ENCODE data around the gene INPP4B. TPM values are rescaled to one million over a fixed set of nuclear protein-coding genes. Genes with fewer than 3 reads are reported as not detected.

INPP4B gene
- total and polyA plus RNA-seq, 3 experiments from 2014 or later, result 50.3 to 52.6 (median 52.6) TPM

GRCh38 chr4:142686081-142686480, 160.0 kb downstream of the INPP4B start:
- Histone ChIP-seq H3K27me3 (ENCODE audit: insufficient read depth, low read length, poor library complexity, severe bottlenecking) (no peaks in the 10 kb centered on the region), H3K4me1 (ENCODE audit: insufficient read depth, low read length) (no peaks in the 10 kb centered on the region), H3K4me3 (ENCODE audit: low read length) (no peak overlapping the region), H3K36me3 (ENCODE audit: insufficient read depth, low read length) (no peaks in the 10 kb centered on the region), H3K9me3 (ENCODE audit: low read length) (no peaks in the 10 kb centered on the region), H3K27ac (ENCODE audit: low read depth, low read length) (no peak overlapping the region)
- Mint-ChIP-seq H3K27ac (no peak overlapping the region), H3K4me3 (no peak overlapping the region), H3K27me3 (peaks cover 0 to 2% of the 10 kb centered on the region in 2 donors), H3K4me1 (peaks cover 0 to 5% (median 0%) of the 10 kb centered on the region in 3 donors), H3K36me3 (peaks cover 0 to 2% (median 0%) of the 10 kb centered on the region in 3 donors), H3K9me3 (no peaks in the 10 kb centered on the region)
- POLR2A ChIA-PET, result no interaction called here
- CTCF ChIA-PET, result no interaction called here
- DNase-seq, result no peak

- Histone ChIP-seq H3K36me3 (ENCODE audit: insufficient read depth, low read length) (no peaks in the 10 kb centered on the region), H3K9me3 (ENCODE audit: low read length) (no peaks in the 10 kb centered on the region), H3K4me3 (ENCODE audit: low read length) (no peak overlapping the region), H3K27me3 (ENCODE audit: insufficient read depth, low read length, poor library complexity, severe bottlenecking) (no peaks in the 10 kb centered on the region), H3K4me1 (ENCODE audit: insufficient read depth, low read length) (no peaks in the 10 kb centered on the region), H3K27ac (ENCODE audit: low read depth, low read length) (no peak overlapping the region)
- Mint-ChIP-seq H3K27ac (no peak overlapping the region), H3K4me3 (no peak overlapping the region), H3K36me3 (peaks cover 0 to 2% (median 0%) of the 10 kb centered on the region in 3 donors), H3K27me3 (peaks cover 0 to 2% of the 10 kb centered on the region in 2 donors), H3K9me3 (no peaks in the 10 kb centered on the region), H3K4me1 (peaks cover 0 to 5% (median 0%) of the 10 kb centered on the region in 3 donors)
- ChIA-PET POLR2A (no interaction called here), CTCF (no interaction called here)
- no peak for DNase-seq
Observed at GRCh38 chr4:142683997-142684396, 162.1 kb downstream of the INPP4B start.

GRCh38 chr4:142683503-142683902, 162.6 kb downstream of the INPP4B start:
- Histone ChIP-seq H3K27ac (ENCODE audit: low read depth, low read length) (no peak overlapping the region), H3K36me3 (ENCODE audit: insufficient read depth, low read length) (no peaks in the 10 kb centered on the region), H3K9me3 (ENCODE audit: low read length) (no peaks in the 10 kb centered on the region), H3K4me1 (ENCODE audit: insufficient read depth, low read length) (no peaks in the 10 kb centered on the region), H3K4me3 (ENCODE audit: low read length) (no peak overlapping the region), H3K27me3 (ENCODE audit: insufficient read depth, low read length, poor library complexity, severe bottlenecking) (no peaks in the 10 kb centered on the region)
- H3K4me3 Mint-ChIP-seq, result no peak overlapping the region
- H3K27ac Mint-ChIP-seq, result no peak overlapping the region
- H3K27me3 Mint-ChIP-seq, result peaks cover 0 to 2% of the 10 kb centered on the region in 2 donors
- POLR2A ChIA-PET, result no interaction called here
- H3K4me1 Mint-ChIP-seq, result peaks cover 0 to 5% (median 2%) of the 10 kb centered on the region in 3 donors
- no peaks in the 10 kb centered on the region for H3K9me3 Mint-ChIP-seq
- H3K36me3 Mint-ChIP-seq, result peaks cover 0 to 2% (median 0%) of the 10 kb centered on the region in 3 donors
- CTCF ChIA-PET, result no interaction called here
- no peak for DNase-seq

GRCh38 chr4:142671516-142671915, 174.6 kb downstream of the INPP4B start:
- peaks cover 3 to 42% (median 5%) of the 10 kb centered on the region in 3 donors for H3K36me3 Mint-ChIP-seq
- H3K27ac ChIP-seq (ENCODE audit: low read depth, low read length), result no peak overlapping the region
- POLR2A ChIA-PET, result no interaction called here
- H3K36me3 ChIP-seq (ENCODE audit: insufficient read depth, low read length), result no peaks in the 10 kb centered on the region
- no peak overlapping the region for H3K4me3 ChIP-seq (ENCODE audit: low read length)
- H3K4me1 Mint-ChIP-seq, result no peaks in the 10 kb centered on the region
- peaks cover 0 to 5% of the 10 kb centered on the region in 2 donors for H3K27me3 Mint-ChIP-seq
- no peaks in the 10 kb centered on the region for H3K27me3 ChIP-seq (ENCODE audit: insufficient read depth, low read length, poor library complexity, severe bottlenecking)
- CTCF ChIA-PET, result no interaction called here
- H3K4me1 ChIP-seq (ENCODE audit: insufficient read depth, low read length), result no peaks in the 10 kb centered on the region
- peaks cover 6% of the 10 kb centered on the region for H3K9me3 ChIP-seq (ENCODE audit: low read length)
- H3K27ac Mint-ChIP-seq, result peak overlapping the region in 1 of 8 donors; percentile 5
- DNase-seq, result no peak
- peaks cover 28 to 52% (median 40%) of the 10 kb centered on the region in 5 donors for H3K9me3 Mint-ChIP-seq
- H3K4me3 Mint-ChIP-seq, result no peak overlapping the region

GRCh38 chr4:142663828-142664227, 182.3 kb downstream of the INPP4B start:
- DNase-seq, result no peak
- H3K36me3 ChIP-seq (ENCODE audit: insufficient read depth, low read length), result no peaks in the 10 kb centered on the region
- Mint-ChIP-seq H3K4me1 (no peaks in the 10 kb centered on the region), H3K27me3 (no peaks in the 10 kb centered on the region), H3K9me3 (peaks cover 26 to 51% (median 45%) of the 10 kb centered on the region in 5 donors), H3K4me3 (no peak overlapping the region), H3K36me3 (peaks cover 3 to 21% (median 8%) of the 10 kb centered on the region in 3 donors), H3K27ac (no peak overlapping the region)
- no peak overlapping the region for H3K4me3 ChIP-seq (ENCODE audit: low read length)
- no peaks in the 10 kb centered on the region for H3K27me3 ChIP-seq (ENCODE audit: insufficient read depth, low read length, poor library complexity, severe bottlenecking)
- CTCF ChIA-PET, result no interaction called here
- no peaks in the 10 kb centered on the region for H3K4me1 ChIP-seq (ENCODE audit: insufficient read depth, low read length)
- no peak overlapping the region for H3K27ac ChIP-seq (ENCODE audit: low read depth, low read length)
- POLR2A ChIA-PET, result no interaction called here
- H3K9me3 ChIP-seq (ENCODE audit: low read length), result peaks cover 20% of the 10 kb centered on the region

GRCh38 chr4:142660728-142661127, 185.4 kb downstream of the INPP4B start:
- CTCF ChIA-PET, result no interaction called here
- Histone ChIP-seq H3K36me3 (ENCODE audit: insufficient read depth, low read length) (no peaks in the 10 kb centered on the region), H3K27me3 (ENCODE audit: insufficient read depth, low read length, poor library complexity, severe bottlenecking) (no peaks in the 10 kb centered on the region), H3K4me3 (ENCODE audit: low read length) (no peak overlapping the region), H3K4me1 (ENCODE audit: insufficient read depth, low read length) (no peaks in the 10 kb centered on the region), H3K27ac (ENCODE audit: low read depth, low read length) (no peak overlapping the region), H3K9me3 (ENCODE audit: low read length) (peaks cover 38% of the 10 kb centered on the region)
- Mint-ChIP-seq H3K4me3 (no peak overlapping the region), H3K27me3 (no peaks in the 10 kb centered on the region), H3K27ac (no peak overlapping the region), H3K36me3 (peaks cover 0 to 28% (median 15%) of the 10 kb centered on the region in 3 donors), H3K4me1 (no peaks in the 10 kb centered on the region), H3K9me3 (peaks cover 26 to 65% (median 59%) of the 10 kb centered on the region in 5 donors)
- no peak for DNase-seq
- POLR2A ChIA-PET, result no interaction called here

- Mint-ChIP-seq H3K36me3 (peaks cover 6 to 34% (median 25%) of the 10 kb centered on the region in 3 donors), H3K4me1 (no peaks in the 10 kb centered on the region), H3K27ac (no peak overlapping the region), H3K9me3 (peaks cover 48 to 90% (median 85%) of the 10 kb centered on the region in 5 donors), H3K27me3 (no peaks in the 10 kb centered on the region), H3K4me3 (no peak overlapping the region)
- no peaks in the 10 kb centered on the region for H3K27me3 ChIP-seq (ENCODE audit: insufficient read depth, low read length, poor library complexity, severe bottlenecking)
- ChIA-PET POLR2A (no interaction called here), CTCF (no interaction called here)
- no peak for DNase-seq
- no peaks in the 10 kb centered on the region for H3K4me1 ChIP-seq (ENCODE audit: insufficient read depth, low read length)
- peaks cover 45% of the 10 kb centered on the region for H3K9me3 ChIP-seq (ENCODE audit: low read length)
- no peak overlapping the region for H3K4me3 ChIP-seq (ENCODE audit: low read length)
- no peak overlapping the region for H3K27ac ChIP-seq (ENCODE audit: low read depth, low read length)
- no peaks in the 10 kb centered on the region for H3K36me3 ChIP-seq (ENCODE audit: insufficient read depth, low read length)
Observed at GRCh38 chr4:142656178-142656577, 189.9 kb downstream of the INPP4B start.

- Mint-ChIP-seq H3K36me3 (peaks cover 2 to 46% (median 12%) of the 10 kb centered on the region in 3 donors), H3K4me1 (peaks cover 10 to 13% (median 10%) of the 10 kb centered on the region in 3 donors), H3K27me3 (peaks cover 0 to 1% of the 10 kb centered on the region in 2 donors), H3K27ac (no peak overlapping the region), H3K9me3 (peaks cover 35 to 50% (median 40%) of the 10 kb centered on the region in 5 donors), H3K4me3 (no peak overlapping the region)
- ChIA-PET POLR2A (no interaction called here), CTCF (interaction anchor here (1.2 kb wide), 1 partner anchor 13 kb away, joined by 3 read pairs; no protein-coding TSS in a partner anchor)
- H3K9me3 ChIP-seq (ENCODE audit: low read length), result peaks cover 5% of the 10 kb centered on the region
- DNase-seq, result no peak
- H3K36me3 ChIP-seq (ENCODE audit: insufficient read depth, low read length), result no peaks in the 10 kb centered on the region
- peaks cover 13% of the 10 kb centered on the region for H3K4me1 ChIP-seq (ENCODE audit: insufficient read depth, low read length)
- no peak overlapping the region for H3K27ac ChIP-seq (ENCODE audit: low read depth, low read length)
- H3K27me3 ChIP-seq (ENCODE audit: insufficient read depth, low read length, poor library complexity, severe bottlenecking), result no peaks in the 10 kb centered on the region
- H3K4me3 ChIP-seq (ENCODE audit: low read length), result no peak overlapping the region
Observed at GRCh38 chr4:142648378-142648777, 197.7 kb downstream of the INPP4B start.
